GM12865 (cell line): Measurements from ENCODE around the gene NHEJ1.
"Not testable (repeated sequence)": the region's sequence is repeated elsewhere in the genome, so short reads cannot be mapped to it uniquely, and the experiment has no call there.

ENCODE experiments used
- DNase-seq: peaks from one replicate; pipeline ENCODE4 v3.0.0; 2010; ENCODE audit warnings: low read depth
- H3K4me3 ChIP-seq: 2 replicates; pipeline ENCODE4 v1.5.1; 2011; ENCODE audit warnings: mild to moderate bottlenecking, low read depth, low read length, control low read depth
- CTCF ChIP-seq: IDR thresholded peaks from 2 replicates; pipeline ENCODE4 v1.5.1; 2011; ENCODE audit warnings: low read length, control low read depth, low read depth, inconsistent platforms; ENCODE audit not compliant: insufficient read depth; ENCODE audit errors: missing control alignments

The NHEJ1 gene

GRCh38 chr2:219205981-219206327 lies 45.3 kb upstream of the NHEJ1 start:
- no peak for TF ChIP-seq CTCF
- peak overlapping the region; percentile 51 for H3K4me3 ChIP-seq
- DNase-seq, result no peak

GRCh38 chr2:219205165-219205538 lies 44.5 kb upstream of the NHEJ1 start:
- DNase-seq, result no peak
- no peak overlapping the region for H3K4me3 ChIP-seq
- TF ChIP-seq CTCF, result no peak

GRCh38 chr2:219204425-219205164 lies 44.0 kb upstream of the NHEJ1 start:
- no peak for TF ChIP-seq CTCF
- H3K4me3 ChIP-seq, result no peak overlapping the region
- no peak for DNase-seq

- DNase-seq, H3K4me3 ChIP-seq: not testable (repeated sequence)
Observed at GRCh38 chr2:219201331-219201730, 40.7 kb upstream of the NHEJ1 start.

- H3K4me3 ChIP-seq, DNase-seq: not testable (repeated sequence)
Observed at GRCh38 chr2:219200502-219201326, 40.1 kb upstream of the NHEJ1 start.

GRCh38 chr2:219199470-219200211 lies 39.0 kb upstream of the NHEJ1 start:
- TF ChIP-seq CTCF, result no peak
- no peak overlapping the region for H3K4me3 ChIP-seq
- DNase-seq, result no peak

GRCh38 chr2:219198974-219199373 lies 38.4 kb upstream of the NHEJ1 start:
- TF ChIP-seq CTCF, result no peak
- no peak for DNase-seq
- no peak overlapping the region for H3K4me3 ChIP-seq
